Brain microvascular endothelial cell (primary cell): Measurements from ENCODE around the gene C22orf39.
A peak's percentile ranks its signal among the peaks of the same experiment; 100 is the strongest.

Source experiments
- DNase-seq: peaks from one replicate; pipeline ENCODE4 v3.0.0-alpha.2; 2020
- H3K27ac ChIP-seq: fragments of 250-450 bp; sonication (Bioruptor Pico); 2 replicates; pipeline ENCODE4 v1.5.1; 2020; ENCODE audit warnings: mild to moderate bottlenecking, moderate library complexity
- H3K27me3 ChIP-seq: fragments of 250-450 bp; sonication (Bioruptor Pico); replicated peaks from 2 replicates; pipeline ENCODE4 v1.5.1; 2020; ENCODE audit warnings: mild to moderate bottlenecking
- H3K36me3 ChIP-seq: fragments of 250-450 bp; sonication (Bioruptor Pico); replicated peaks from 2 replicates; pipeline ENCODE4 v1.5.1; 2020; ENCODE audit warnings: mild to moderate bottlenecking
- H3K4me3 ChIP-seq: 2 replicates; pipeline ENCODE4 v1.5.1; 2011; ENCODE audit warnings: low read depth, mild to moderate bottlenecking, control low read depth, low read length, moderate library complexity
- CTCF ChIP-seq: IDR thresholded peaks from 2 replicates; pipeline ENCODE4 v1.5.1; 2011; ENCODE audit warnings: low read depth, mild to moderate bottlenecking, moderate library complexity, low read length, control low read depth, inconsistent platforms; ENCODE audit errors: missing control alignments
- in situ Hi-C: cut with HindIII; loops from 2 replicates; pipeline ENCODE4 v1.10.0; 2017; ENCODE audit warnings: low sequenced_read_pairs, low pct_ligation_motif_present

The C22orf39 gene

GRCh38 chr22:19401483-19401882 is 46.0 kb downstream of the C22orf39 start:
- no peaks in the 10 kb centered on the region for H3K27me3 ChIP-seq
- no peak overlapping the region for H3K4me3 ChIP-seq
- in situ Hi-C loops: no loop called here
- no peak for TF ChIP-seq CTCF
- DNase-seq: no peak
- peaks cover 62% of the 10 kb centered on the region for H3K36me3 ChIP-seq
- no peak overlapping the region for H3K27ac ChIP-seq

GRCh38 chr22:19400881-19401280 is 46.6 kb downstream of the C22orf39 start:
- H3K27me3 ChIP-seq: no peaks in the 10 kb centered on the region
- DNase-seq: no peak
- TF ChIP-seq CTCF: no peak
- H3K27ac ChIP-seq: no peak overlapping the region
- in situ Hi-C loops: no loop called here
- H3K36me3 ChIP-seq: peaks cover 62% of the 10 kb centered on the region
- no peak overlapping the region for H3K4me3 ChIP-seq

- in situ Hi-C loops: no loop called here
- H3K36me3 ChIP-seq: peaks cover 64% of the 10 kb centered on the region
Measured at GRCh38 chr22:19398652-19399051, 48.9 kb downstream of the C22orf39 start.

GRCh38 chr22:19398206-19398605 is 49.3 kb downstream of the C22orf39 start:
- Histone ChIP-seq H3K36me3 (peaks cover 68% of the 10 kb centered on the region), H3K27me3 (no peaks in the 10 kb centered on the region), H3K4me3 (no peak overlapping the region), H3K27ac (no peak overlapping the region)
- in situ Hi-C loops: no loop called here
- no peak for DNase-seq
- TF ChIP-seq CTCF: no peak

More at GRCh38 chr22:19398652-19399051, 48.9 kb downstream of the C22orf39 start:
- no peak for TF ChIP-seq CTCF
- DNase-seq: no peak
- H3K4me3 ChIP-seq: no peak overlapping the region
- H3K27ac ChIP-seq: no peak overlapping the region
- no peaks in the 10 kb centered on the region for H3K27me3 ChIP-seq

- in situ Hi-C loops: no loop called here
- H3K4me3 ChIP-seq: no peak overlapping the region
- peaks cover 71% of the 10 kb centered on the region for H3K36me3 ChIP-seq
- no peak for TF ChIP-seq CTCF
- H3K27me3 ChIP-seq: no peaks in the 10 kb centered on the region
- H3K27ac ChIP-seq: no peak overlapping the region
- no peak for DNase-seq
Measured at GRCh38 chr22:19397734-19398104, 49.8 kb downstream of the C22orf39 start.

GRCh38 chr22:19396934-19397733 is 50.4 kb downstream of the C22orf39 start:
- no peak for TF ChIP-seq CTCF
- Histone ChIP-seq H3K36me3 (peaks cover 73% of the 10 kb centered on the region), H3K4me3 (no peak overlapping the region), H3K27me3 (no peaks in the 10 kb centered on the region), H3K27ac (peak overlapping the region; percentile 19)
- DNase-seq: no peak
- in situ Hi-C loops: no loop called here
